Measurements from ENCODE around the gene CA14. TPM values are rescaled to one million over a fixed set of nuclear protein-coding genes. Genes with fewer than 3 reads are reported as not detected.

Gene CA14
- total and polyA plus RNA-seq, 9 of the 15 experiments (the other 6 are each of a cell fraction or from before 2014, with no cell fraction given): 0.13 to 0.57 (median 0.26) TPM; not detected in 1

DNA sequence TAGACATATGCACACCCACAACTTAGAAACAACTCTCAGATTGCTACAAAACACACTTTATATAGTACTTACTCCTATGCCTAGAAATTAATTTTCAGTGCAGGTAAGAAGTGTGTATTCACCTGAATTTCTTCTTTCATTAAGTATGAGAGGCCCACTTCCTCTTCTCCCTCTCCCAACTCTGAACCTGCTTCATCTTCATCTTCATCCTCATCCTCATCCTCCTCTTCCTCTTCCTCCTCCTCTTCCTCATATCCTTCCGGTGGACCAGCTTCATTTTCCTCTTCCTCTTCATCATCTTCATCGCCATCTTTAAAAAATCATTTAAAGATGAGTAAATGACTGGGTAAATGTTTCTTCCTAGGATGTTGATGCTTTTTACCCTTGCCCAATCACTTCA, 31.1 kb upstream of the CA14 start:
- CTCF ChIA-PET (ENCODE audit: low intra/inter-chr PET ratio): no interaction called here
- ATAC-seq: no peak
- no peak for TF ChIP-seq SRSF7 (optimal IDR thresholded peaks at IDR 0.05; ENCODE audit: low read depth, low read length)
- TF ChIP-seq, protein P1, sequence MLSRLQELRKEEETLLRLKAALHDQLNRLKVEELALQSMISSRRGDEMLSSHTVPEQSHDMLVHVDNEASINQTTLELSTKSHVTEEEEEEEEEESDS (CRISPR knock-in tag; IDR thresholded peaks at IDR 0.05): no peak
- TF ChIP-seq, protein P2, sequence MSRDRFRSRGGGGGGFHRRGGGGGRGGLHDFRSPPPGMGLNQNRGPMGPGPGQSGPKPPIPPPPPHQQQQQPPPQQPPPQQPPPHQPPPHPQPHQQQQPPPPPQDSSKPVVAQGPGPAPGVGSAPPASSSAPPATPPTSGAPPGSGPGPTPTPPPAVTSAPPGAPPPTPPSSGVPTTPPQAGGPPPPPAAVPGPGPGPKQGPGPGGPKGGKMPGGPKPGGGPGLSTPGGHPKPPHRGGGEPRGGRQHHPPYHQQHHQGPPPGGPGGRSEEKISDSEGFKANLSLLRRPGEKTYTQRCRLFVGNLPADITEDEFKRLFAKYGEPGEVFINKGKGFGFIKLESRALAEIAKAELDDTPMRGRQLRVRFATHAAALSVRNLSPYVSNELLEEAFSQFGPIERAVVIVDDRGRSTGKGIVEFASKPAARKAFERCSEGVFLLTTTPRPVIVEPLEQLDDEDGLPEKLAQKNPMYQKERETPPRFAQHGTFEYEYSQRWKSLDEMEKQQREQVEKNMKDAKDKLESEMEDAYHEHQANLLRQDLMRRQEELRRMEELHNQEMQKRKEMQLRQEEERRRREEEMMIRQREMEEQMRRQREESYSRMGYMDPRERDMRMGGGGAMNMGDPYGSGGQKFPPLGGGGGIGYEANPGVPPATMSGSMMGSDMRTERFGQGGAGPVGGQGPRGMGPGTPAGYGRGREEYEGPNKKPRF (IDR thresholded peaks at IDR 0.05; ENCODE audit: low read depth, low read length): no peak
- TF ChIP-seq, protein P3, sequence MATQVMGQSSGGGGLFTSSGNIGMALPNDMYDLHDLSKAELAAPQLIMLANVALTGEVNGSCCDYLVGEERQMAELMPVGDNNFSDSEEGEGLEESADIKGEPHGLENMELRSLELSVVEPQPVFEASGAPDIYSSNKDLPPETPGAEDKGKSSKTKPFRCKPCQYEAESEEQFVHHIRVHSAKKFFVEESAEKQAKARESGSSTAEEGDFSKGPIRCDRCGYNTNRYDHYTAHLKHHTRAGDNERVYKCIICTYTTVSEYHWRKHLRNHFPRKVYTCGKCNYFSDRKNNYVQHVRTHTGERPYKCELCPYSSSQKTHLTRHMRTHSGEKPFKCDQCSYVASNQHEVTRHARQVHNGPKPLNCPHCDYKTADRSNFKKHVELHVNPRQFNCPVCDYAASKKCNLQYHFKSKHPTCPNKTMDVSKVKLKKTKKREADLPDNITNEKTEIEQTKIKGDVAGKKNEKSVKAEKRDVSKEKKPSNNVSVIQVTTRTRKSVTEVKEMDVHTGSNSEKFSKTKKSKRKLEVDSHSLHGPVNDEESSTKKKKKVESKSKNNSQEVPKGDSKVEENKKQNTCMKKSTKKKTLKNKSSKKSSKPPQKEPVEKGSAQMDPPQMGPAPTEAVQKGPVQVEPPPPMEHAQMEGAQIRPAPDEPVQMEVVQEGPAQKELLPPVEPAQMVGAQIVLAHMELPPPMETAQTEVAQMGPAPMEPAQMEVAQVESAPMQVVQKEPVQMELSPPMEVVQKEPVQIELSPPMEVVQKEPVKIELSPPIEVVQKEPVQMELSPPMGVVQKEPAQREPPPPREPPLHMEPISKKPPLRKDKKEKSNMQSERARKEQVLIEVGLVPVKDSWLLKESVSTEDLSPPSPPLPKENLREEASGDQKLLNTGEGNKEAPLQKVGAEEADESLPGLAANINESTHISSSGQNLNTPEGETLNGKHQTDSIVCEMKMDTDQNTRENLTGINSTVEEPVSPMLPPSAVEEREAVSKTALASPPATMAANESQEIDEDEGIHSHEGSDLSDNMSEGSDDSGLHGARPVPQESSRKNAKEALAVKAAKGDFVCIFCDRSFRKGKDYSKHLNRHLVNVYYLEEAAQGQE (IDR thresholded peaks at IDR 0.05; ENCODE audit: borderline replicate concordance): no peak
- TF ChIP-seq, protein P3 (CRISPR knock-in tag; IDR thresholded peaks at IDR 0.05; ENCODE audit: low read depth): no peak
- TF ChIP-seq NCOA6 (IDR thresholded peaks at IDR 0.05): no peak
- Histone ChIP-seq H3K4me2 (ENCODE audit: insufficient read depth, low read length) (no peak overlapping the region), H3K79me2 (ENCODE audit: control insufficient read depth, insufficient read depth, low read length) (peaks cover 16% of the 10 kb centered on the region), H3K9me3 (replicated peaks; ENCODE audit: control insufficient read depth, insufficient read depth, low read depth, low read length) (no peaks in the 10 kb centered on the region), H3K36me3 (ENCODE audit: control insufficient read depth, insufficient read depth, low read length) (peaks cover 81% of the 10 kb centered on the region), H3K27me3 (ENCODE audit: control insufficient read depth in 2 of 2, insufficient read depth in 2 of 2, low read length in 2 of 2) (no peaks in the 10 kb centered on the region), H4K20me1 (replicated peaks; ENCODE audit: control insufficient read depth, insufficient read depth, low read length) (no peaks in the 10 kb centered on the region), H3K9me1 (ENCODE audit: control insufficient read depth, insufficient read depth, low read length) (no peaks in the 10 kb centered on the region), H3K4me1 (replicated peaks in 1 of 2; ENCODE audit: control insufficient read depth in 2 of 2, insufficient read depth in 2 of 2, low read length in 2 of 2) (no peaks in the 10 kb centered on the region), H3K4me3 (no peak overlapping the region), H3K9ac (ENCODE audit: insufficient read depth in 1 of 2, low read depth in 2 of 2, low read length in 2 of 2) (no peak overlapping the region), H3K27ac (ENCODE audit: extremely low read depth, low read depth, low read length) (no peak overlapping the region), H2AFZ (ENCODE audit: low read depth, low read length) (no peak overlapping the region)
- FAIRE-seq: no peak
- in situ Hi-C loops (cut with MboI) (no loop called here), intact Hi-C loops (cut with micrococcal nuclease) (no loop called here)
- DNase-seq (ENCODE audit: extremely low read depth in 1 of 4, low spot score in 3 of 4): no peak
- 95% methylated on average over 2 of the region's 2 CpGs for WGBS (ENCODE audit: insufficient coverage, low coverage, missing lambda C conversion rate)
- POLR2A ChIA-PET: interaction anchor here (1.0 to 1.7 kb wide), 2 partner anchors 9 to 36 kb away, joined by 3 to 7 read pairs; partner anchors contain the start of gene ANP32E
- TSS peak; percentile 15 for BruUV-seq (replicated peaks)

Measured in K562 (cell line).